IMR-90 (cell line): Measurements from ENCODE around the gene RTL9. TPM values are rescaled to one million over a fixed set of nuclear protein-coding genes. Genes with fewer than 3 reads are reported as not detected.

Experiments
- ATAC-seq: fragments of 200-7000 bp; cut with Tn5 transposase; 2 replicates; pipeline ENCODE4 v1.9.1; 2020; ENCODE audit warnings: low read depth, mild to moderate bottlenecking, moderate library complexity
- BruUV-seq: library from RNA; stranded (reverse); fragments of 400-500 nt; replicated peaks from 2 replicates; lab custom pipeline; 2021; lab: Mats Ljungman, UMichigan
- CTCF ChIA-PET: fragments of 300-600 bp; formaldehyde crosslinking; extraction: SDS; loops from one replicate; lab custom pipeline; 2021; ENCODE audit warnings: antibody characterized with exemption; lab: Yijun Ruan, JAX
- POLR2A ChIA-PET: fragments of 300-600 bp; sonication (Branson Sonifier 250); formaldehyde crosslinking; loops from one replicate; lab custom pipeline; 2022; ENCODE audit warnings: antibody characterized with exemption; ENCODE audit not compliant: unreplicated experiment; lab: Charles Lee
- DNase-seq: peaks from one replicate; pipeline ENCODE4 v3.0.0; 2013
- H2AFZ ChIP-seq: replicated peaks from 2 replicates; pipeline ENCODE3; 2013; ENCODE audit warnings: low read length, mild to moderate bottlenecking; ENCODE audit not compliant: poor library complexity
- H2AK5ac ChIP-seq: 2 replicates; pipeline ENCODE4 v1.6.1; 2013; ENCODE audit warnings: low read depth, low read length, inconsistent platforms
- H2AK9ac ChIP-seq: replicated peaks from 2 replicates; pipeline ENCODE3; 2013; ENCODE audit warnings: mild to moderate bottlenecking, low read depth, low read length, moderate library complexity; ENCODE audit not compliant: poor library complexity
- H2BK120ac ChIP-seq: 2 replicates; pipeline ENCODE4 v1.6.1; 2013; ENCODE audit warnings: low read depth, low read length, inconsistent platforms
- H2BK15ac ChIP-seq: 3 replicates; pipeline ENCODE4 v1.6.1; 2013; ENCODE audit warnings: low read depth, low read length, inconsistent platforms
- H2BK20ac ChIP-seq: 2 replicates; pipeline ENCODE4 v1.6.1; 2013; ENCODE audit warnings: low read depth, mild to moderate bottlenecking, inconsistent platforms, low read length, moderate library complexity
- H2BK5ac ChIP-seq: 2 replicates; pipeline ENCODE4 v1.6.1; 2013; ENCODE audit warnings: mild to moderate bottlenecking, low read depth, low read length, inconsistent platforms; ENCODE audit not compliant: poor library complexity, severe bottlenecking
- H3K14ac ChIP-seq: replicated peaks from 2 replicates; pipeline ENCODE4 v1.6.1; 2013; ENCODE audit warnings: low read depth, low read length, inconsistent platforms
- H3K18ac ChIP-seq: 2 replicates; pipeline ENCODE4 v1.6.1; 2013; ENCODE audit warnings: low read depth, low read length, control low read depth
- H3K23ac ChIP-seq: 2 replicates; pipeline ENCODE4 v1.6.1; 2013; ENCODE audit warnings: low read depth, low read length, inconsistent platforms
- H3K27ac ChIP-seq: 2 replicates; pipeline ENCODE4 v1.5.1; 2013; ENCODE audit warnings: mild to moderate bottlenecking, control low read depth, low read length; ENCODE audit not compliant: insufficient read depth
- H3K27me3 ChIP-seq: 2 replicates; pipeline ENCODE4 v1.6.1; 2013; ENCODE audit warnings: low read length; ENCODE audit not compliant: control insufficient read depth, insufficient read depth
- H3K36me3 ChIP-seq: 2 replicates; pipeline ENCODE4 v1.6.1; 2013; ENCODE audit warnings: low read length, mixed read lengths; ENCODE audit not compliant: control insufficient read depth, insufficient read depth
- H3K4ac ChIP-seq: 2 replicates; pipeline ENCODE4 v1.6.1; 2013; ENCODE audit warnings: low read depth, low read length, inconsistent platforms
- H3K4me1 ChIP-seq: 2 replicates; pipeline ENCODE4 v1.6.1; 2013; ENCODE audit warnings: low read length, mixed read lengths; ENCODE audit not compliant: control insufficient read depth, insufficient read depth
- H3K4me2 ChIP-seq: 2 replicates; pipeline ENCODE4 v1.6.1; 2013; ENCODE audit warnings: low read depth, mild to moderate bottlenecking, control low read depth, low read length, moderate library complexity
- H3K4me3 ChIP-seq: 2 replicates; pipeline ENCODE4 v1.5.1; 2013; ENCODE audit warnings: low read depth, mild to moderate bottlenecking, control low read depth, low read length, moderate library complexity; ENCODE audit not compliant: insufficient read depth
- H3K56ac ChIP-seq: 2 replicates; pipeline ENCODE4 v1.6.1; 2013; ENCODE audit warnings: low read length, inconsistent platforms; ENCODE audit not compliant: insufficient read depth; ENCODE audit errors: extremely low read depth
- H3K79me1 ChIP-seq, 2 experiments: 2 replicates each; pipeline ENCODE4 v1.6.1; 2013; ENCODE audit warnings: low read length in 2 of 2, inconsistent platforms in 1 of 2, low read depth in 1 of 2
- H3K9ac ChIP-seq: 2 replicates; pipeline ENCODE4 v1.6.1; 2013; ENCODE audit warnings: low read depth, low read length, control low read depth
- H3K9me1 ChIP-seq: 2 replicates; pipeline ENCODE4 v1.6.1; 2013; ENCODE audit warnings: low read length, inconsistent platforms; ENCODE audit not compliant: insufficient read depth
- H3K9me3 ChIP-seq: 2 replicates; pipeline ENCODE4 v1.6.1; 2013; ENCODE audit warnings: low read length; ENCODE audit not compliant: control insufficient read depth, insufficient read depth
- H4K20me1 ChIP-seq: 2 replicates; pipeline ENCODE4 v1.6.1; 2013; ENCODE audit warnings: low read length, inconsistent platforms; ENCODE audit not compliant: insufficient read depth
- H4K5ac ChIP-seq: 2 replicates; pipeline ENCODE4 v1.6.1; 2013; ENCODE audit warnings: mild to moderate bottlenecking, low read depth, low read length, control low read depth
- H4K8ac ChIP-seq, 2 experiments: 2 replicates each; pipeline ENCODE4 v1.6.1; 2013; ENCODE audit warnings: low read depth in 2 of 2, low read length in 2 of 2, control low read depth in 1 of 2, inconsistent platforms in 1 of 2
- H4K91ac ChIP-seq: 2 replicates; pipeline ENCODE4 v1.6.1; 2013; ENCODE audit warnings: low read depth, low read length, inconsistent platforms; ENCODE audit not compliant: insufficient read depth
- CEBPB ChIP-seq: IDR thresholded peaks from 2 replicates; pipeline ENCODE4 v1.6.1; 2012; ENCODE audit warnings: low read depth, low read length, improper control_type of control experiment
- MXI1 ChIP-seq: IDR thresholded peaks from 2 replicates; pipeline ENCODE4 v1.6.1; 2012; ENCODE audit warnings: low read depth, mild to moderate bottlenecking, low read length, moderate library complexity, borderline replicate concordance
- WGBS, 2 experiments: methylation state at CpG; one replicate each; pipeline versions ENCODE4 v1.1.5 to v1.1.7; 2013; ENCODE audit warnings: missing lambda C conversion rate in 2 of 2; ENCODE audit not compliant: insufficient read length in 1 of 2; ENCODE audit errors: extremely low coverage in 2 of 2; 5-methylcytosine and 5-hydroxymethylcytosine counted together
- dilution Hi-C: fragments of 300-500 bp; cut with HindIII; formaldehyde crosslinking; loops from one replicate; pipeline ENCODE4 v1.14.3; 2018; ENCODE audit warnings: low sequenced_read_pairs; ENCODE audit not compliant: unreplicated experiment
- in situ Hi-C: fragments of 300-500 bp; cut with MboI; formaldehyde crosslinking; loops from 3 replicates; pipeline ENCODE4 v1.14.3; 2019; ENCODE audit warnings: low sequenced_read_pairs, inconsistent platforms, mixed read lengths
- intact Hi-C: fragments of 100-400 bp; cut with micrococcal nuclease; formaldehyde crosslinking; loops from 2 replicates; pipeline ENCODE4 v1.10.0; 2022
- polyA plus RNA-seq, 3 experiments: library from polyadenylated mRNA; depleted of rRNA; stranded (reverse); fragments of >200 nt; gene quantifications; 2 replicates each; pipeline ENCODE4 v1.2.3, GENCODE V29; 2012; ENCODE audit warnings: low replicate concordance in 1 of 3
- total RNA-seq: library from RNA; depleted of rRNA; stranded (reverse); fragments of >200 nt; gene quantifications from 2 replicates; pipeline ENCODE4 v1.2.3, GENCODE V29; 2012

Gene RTL9
- total and polyA plus RNA-seq, 2 of the 4 experiments (the other 2 are of a cell fraction), result 0.26 to 0.90 TPM

- H3K23ac ChIP-seq, result peak overlapping the region; percentile 60; the same call in 1 of the 2 replicates
- peak overlapping the region; percentile 91; the same call in 2 of the 3 replicates for H2BK15ac ChIP-seq
- WGBS, 2 experiments, result 44% methylated on average over 4 of the region's 7 CpGs; no CpG with 5 or more reads in 1 of the 2 experiments
- peak overlapping the region; percentile 88 for H3K14ac ChIP-seq
- peak; percentile 74 for DNase-seq
- H3K4me2 ChIP-seq, result no peak overlapping the region
- peak overlapping the region; percentile 22; the same call in 1 of the 2 replicates for H3K9ac ChIP-seq
- peaks cover 7% of the 10 kb centered on the region for H3K9me1 ChIP-seq
- dilution Hi-C loops, result no loop called here
- no peaks in the 10 kb centered on the region for H4K20me1 ChIP-seq
- peak overlapping the region; percentile 27 to 95; a peak in 3 of 4 replicates for H4K8ac ChIP-seq
- no TSS peak for BruUV-seq
- peaks cover 0 to 4% of the 10 kb centered on the region in 2 experiments; a peak in 1 of 4 replicates for H3K79me1 ChIP-seq
- H3K27ac ChIP-seq, result peak overlapping the region; percentile 32
- peak overlapping the region; percentile 81 for H2AK9ac ChIP-seq
- peak; percentile 93 for ATAC-seq
- peak overlapping the region; percentile 77 for H2BK5ac ChIP-seq
- H2BK120ac ChIP-seq, result peak overlapping the region; percentile 88
- H2AFZ ChIP-seq, result peak overlapping the region; percentile 91
- peak overlapping the region; percentile 90 for H2AK5ac ChIP-seq
- H3K9me3 ChIP-seq, result no peaks in the 10 kb centered on the region
- peak overlapping the region; percentile 94 for H4K91ac ChIP-seq
- no peaks in the 10 kb centered on the region for H3K36me3 ChIP-seq
- H3K4ac ChIP-seq, result peak overlapping the region; percentile 88
- H3K4me3 ChIP-seq, result no peak overlapping the region
- H2BK20ac ChIP-seq, result peak overlapping the region; percentile 90
- peak overlapping the region; percentile 31 for H4K5ac ChIP-seq
- in situ Hi-C loops, result loop anchor here (25.0 kb wide), 2 partner anchors 490 to 690 kb away; no protein-coding TSS in a partner anchor
- ChIA-PET CTCF (no interaction called here), POLR2A (interaction anchor here (1.0 kb wide), 1 partner anchor 17 kb away, joined by 3 read pairs; no protein-coding TSS in a partner anchor)
- TF ChIP-seq CEBPB (peak; percentile 92), MXI1 (no peak)
- peak overlapping the region; percentile 37; the same call in 1 of the 2 replicates for H3K18ac ChIP-seq
- H3K56ac ChIP-seq, result no peak overlapping the region
- intact Hi-C loops, result no loop called here
- H3K27me3 ChIP-seq, result no peaks in the 10 kb centered on the region; the same call in 1 of the 2 replicates
- H3K4me1 ChIP-seq, result peaks cover 6% of the 10 kb centered on the region
Measured at GRCh38 chrX:110402091-110402849, 43.6 kb downstream of the RTL9 start.
